Thyroid gland (tissue), 4 donors: ENCODE data around the gene DCUN1D2.

Source experiments
- POLR2A ChIP-seq, 2 donors: fragments of 450-650 bp; IDR thresholded peaks; one replicate each; pipeline ENCODE4 v1.6.1; 2017; ENCODE audit warnings: antibody characterized with exemption in 2 of 2, mild to moderate bottlenecking in 2 of 2, moderate library complexity in 1 of 2
- TF ChIP-seq, protein P1 (sequence below), 6 experiments: fragments of 200-600 bp in 3 of 6; fragments of 450-650 bp in 3 of 6; sonication (generic) in 3 of 6; IDR thresholded peaks; one replicate each; pipeline ENCODE4 v1.5.1; 2016 to 2019; ENCODE audit warnings: antibody characterized with exemption in 6 of 6, mild to moderate bottlenecking in 2 of 6, inconsistent platforms in 1 of 6, moderate library complexity in 1 of 6

DNA sequence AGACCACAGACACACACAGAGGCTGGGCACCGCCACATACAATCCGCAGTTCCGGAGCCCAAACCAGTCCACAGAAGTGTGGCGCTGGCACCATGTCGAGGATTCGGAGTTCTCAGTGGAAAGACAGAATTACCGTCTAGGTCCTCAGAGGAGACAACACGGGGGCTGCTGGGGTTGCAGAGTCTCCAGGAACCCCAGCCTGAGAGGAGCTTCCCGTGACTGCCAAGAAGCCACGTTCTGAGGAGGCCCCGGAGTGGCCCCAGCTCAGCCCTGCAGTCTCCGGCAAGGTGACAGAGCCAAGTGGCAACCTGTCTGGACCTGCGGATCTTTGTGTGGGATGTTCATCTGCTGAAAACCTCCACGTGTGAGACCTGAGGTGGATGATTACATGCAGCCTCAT is 29.9 kb downstream of the DCUN1D2 start:
- TF ChIP-seq, protein P1, sequence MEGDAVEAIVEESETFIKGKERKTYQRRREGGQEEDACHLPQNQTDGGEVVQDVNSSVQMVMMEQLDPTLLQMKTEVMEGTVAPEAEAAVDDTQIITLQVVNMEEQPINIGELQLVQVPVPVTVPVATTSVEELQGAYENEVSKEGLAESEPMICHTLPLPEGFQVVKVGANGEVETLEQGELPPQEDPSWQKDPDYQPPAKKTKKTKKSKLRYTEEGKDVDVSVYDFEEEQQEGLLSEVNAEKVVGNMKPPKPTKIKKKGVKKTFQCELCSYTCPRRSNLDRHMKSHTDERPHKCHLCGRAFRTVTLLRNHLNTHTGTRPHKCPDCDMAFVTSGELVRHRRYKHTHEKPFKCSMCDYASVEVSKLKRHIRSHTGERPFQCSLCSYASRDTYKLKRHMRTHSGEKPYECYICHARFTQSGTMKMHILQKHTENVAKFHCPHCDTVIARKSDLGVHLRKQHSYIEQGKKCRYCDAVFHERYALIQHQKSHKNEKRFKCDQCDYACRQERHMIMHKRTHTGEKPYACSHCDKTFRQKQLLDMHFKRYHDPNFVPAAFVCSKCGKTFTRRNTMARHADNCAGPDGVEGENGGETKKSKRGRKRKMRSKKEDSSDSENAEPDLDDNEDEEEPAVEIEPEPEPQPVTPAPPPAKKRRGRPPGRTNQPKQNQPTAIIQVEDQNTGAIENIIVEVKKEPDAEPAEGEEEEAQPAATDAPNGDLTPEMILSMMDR (IDR thresholded peaks at IDR 0.05): no peak
- TF ChIP-seq POLR2A (IDR thresholded peaks at IDR 0.05): no peak
